ENCODE measurements around the gene HSPB6.

Gene HSPB6

DNA sequence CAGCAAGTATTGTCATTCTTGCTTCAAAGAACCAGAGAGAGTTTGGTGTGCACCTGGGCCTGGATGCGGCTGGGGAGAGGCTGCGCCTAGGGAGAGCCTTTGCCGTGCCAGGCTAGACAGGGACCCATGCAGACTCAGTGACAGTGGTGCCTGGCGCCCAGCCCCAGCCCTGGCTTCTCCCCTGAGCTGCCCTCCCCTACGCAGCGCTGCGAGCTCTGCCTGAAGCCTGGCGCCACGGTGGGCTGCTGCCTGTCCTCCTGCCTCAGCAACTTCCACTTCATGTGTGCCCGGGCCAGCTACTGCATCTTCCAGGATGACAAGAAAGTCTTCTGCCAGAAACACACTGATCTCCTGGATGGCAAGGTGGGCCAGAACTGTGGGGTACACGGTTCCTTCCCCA is 27.1 kb downstream of the HSPB6 start:
- H3K27me3 ChIP-seq (ENCODE audit: insufficient read depth, poor library complexity, severe bottlenecking) = no peaks in the 10 kb centered on the region
- TF ChIP-seq POLR2AphosphoS5 (IDR thresholded peaks at IDR 0.05; ENCODE audit: low read depth) (no peak), GABPA (IDR thresholded peaks at IDR 0.05; ENCODE audit: low read depth) (no peak), SPI1 (IDR thresholded peaks at IDR 0.05; ENCODE audit: borderline replicate concordance, low read depth) (no peak)
- TF ChIP-seq, protein P1, sequence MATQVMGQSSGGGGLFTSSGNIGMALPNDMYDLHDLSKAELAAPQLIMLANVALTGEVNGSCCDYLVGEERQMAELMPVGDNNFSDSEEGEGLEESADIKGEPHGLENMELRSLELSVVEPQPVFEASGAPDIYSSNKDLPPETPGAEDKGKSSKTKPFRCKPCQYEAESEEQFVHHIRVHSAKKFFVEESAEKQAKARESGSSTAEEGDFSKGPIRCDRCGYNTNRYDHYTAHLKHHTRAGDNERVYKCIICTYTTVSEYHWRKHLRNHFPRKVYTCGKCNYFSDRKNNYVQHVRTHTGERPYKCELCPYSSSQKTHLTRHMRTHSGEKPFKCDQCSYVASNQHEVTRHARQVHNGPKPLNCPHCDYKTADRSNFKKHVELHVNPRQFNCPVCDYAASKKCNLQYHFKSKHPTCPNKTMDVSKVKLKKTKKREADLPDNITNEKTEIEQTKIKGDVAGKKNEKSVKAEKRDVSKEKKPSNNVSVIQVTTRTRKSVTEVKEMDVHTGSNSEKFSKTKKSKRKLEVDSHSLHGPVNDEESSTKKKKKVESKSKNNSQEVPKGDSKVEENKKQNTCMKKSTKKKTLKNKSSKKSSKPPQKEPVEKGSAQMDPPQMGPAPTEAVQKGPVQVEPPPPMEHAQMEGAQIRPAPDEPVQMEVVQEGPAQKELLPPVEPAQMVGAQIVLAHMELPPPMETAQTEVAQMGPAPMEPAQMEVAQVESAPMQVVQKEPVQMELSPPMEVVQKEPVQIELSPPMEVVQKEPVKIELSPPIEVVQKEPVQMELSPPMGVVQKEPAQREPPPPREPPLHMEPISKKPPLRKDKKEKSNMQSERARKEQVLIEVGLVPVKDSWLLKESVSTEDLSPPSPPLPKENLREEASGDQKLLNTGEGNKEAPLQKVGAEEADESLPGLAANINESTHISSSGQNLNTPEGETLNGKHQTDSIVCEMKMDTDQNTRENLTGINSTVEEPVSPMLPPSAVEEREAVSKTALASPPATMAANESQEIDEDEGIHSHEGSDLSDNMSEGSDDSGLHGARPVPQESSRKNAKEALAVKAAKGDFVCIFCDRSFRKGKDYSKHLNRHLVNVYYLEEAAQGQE (IDR thresholded peaks at IDR 0.05; ENCODE audit: insufficient replicate concordance, low read depth) = no peak
- TF ChIP-seq, protein P2, sequence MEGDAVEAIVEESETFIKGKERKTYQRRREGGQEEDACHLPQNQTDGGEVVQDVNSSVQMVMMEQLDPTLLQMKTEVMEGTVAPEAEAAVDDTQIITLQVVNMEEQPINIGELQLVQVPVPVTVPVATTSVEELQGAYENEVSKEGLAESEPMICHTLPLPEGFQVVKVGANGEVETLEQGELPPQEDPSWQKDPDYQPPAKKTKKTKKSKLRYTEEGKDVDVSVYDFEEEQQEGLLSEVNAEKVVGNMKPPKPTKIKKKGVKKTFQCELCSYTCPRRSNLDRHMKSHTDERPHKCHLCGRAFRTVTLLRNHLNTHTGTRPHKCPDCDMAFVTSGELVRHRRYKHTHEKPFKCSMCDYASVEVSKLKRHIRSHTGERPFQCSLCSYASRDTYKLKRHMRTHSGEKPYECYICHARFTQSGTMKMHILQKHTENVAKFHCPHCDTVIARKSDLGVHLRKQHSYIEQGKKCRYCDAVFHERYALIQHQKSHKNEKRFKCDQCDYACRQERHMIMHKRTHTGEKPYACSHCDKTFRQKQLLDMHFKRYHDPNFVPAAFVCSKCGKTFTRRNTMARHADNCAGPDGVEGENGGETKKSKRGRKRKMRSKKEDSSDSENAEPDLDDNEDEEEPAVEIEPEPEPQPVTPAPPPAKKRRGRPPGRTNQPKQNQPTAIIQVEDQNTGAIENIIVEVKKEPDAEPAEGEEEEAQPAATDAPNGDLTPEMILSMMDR (IDR thresholded peaks at IDR 0.05; ENCODE audit: insufficient read depth, low read length) = no peak
- no peak overlapping the region for H3K27ac ChIP-seq (replicated peaks)
- no peak for DNase-seq (ENCODE audit: low read depth in 1 of 2, low spot score in 1 of 2)
- no peak overlapping the region for H3K4me3 ChIP-seq (replicated peaks; ENCODE audit: insufficient read depth, low read length)

DNA sequence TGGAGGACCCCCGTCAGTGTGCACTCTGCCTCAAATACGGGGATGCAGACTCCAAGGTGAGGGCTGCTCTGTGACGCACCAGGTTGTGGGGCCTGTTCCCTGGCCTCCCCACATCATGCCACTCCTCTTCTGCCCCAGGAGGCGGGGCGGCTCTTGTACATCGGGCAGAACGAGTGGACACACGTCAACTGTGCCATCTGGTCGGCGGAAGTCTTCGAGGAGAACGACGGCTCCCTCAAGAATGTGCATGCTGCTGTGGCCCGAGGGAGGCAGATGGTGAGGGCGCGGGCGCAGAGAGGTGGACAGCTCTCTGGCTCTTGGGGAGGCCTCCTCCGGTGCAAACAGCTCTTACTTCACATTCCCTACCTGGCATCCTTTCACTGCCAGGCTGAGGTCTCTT is 27.8 kb downstream of the HSPB6 start:
- DNase-seq (ENCODE audit: low read depth in 1 of 2, low spot score in 1 of 2) = no peak
- no peaks in the 10 kb centered on the region for H3K27me3 ChIP-seq (ENCODE audit: insufficient read depth, poor library complexity, severe bottlenecking)
- no peak overlapping the region for H3K4me3 ChIP-seq (replicated peaks; ENCODE audit: insufficient read depth, low read length)
- TF ChIP-seq SPI1 (IDR thresholded peaks at IDR 0.05; ENCODE audit: borderline replicate concordance, low read depth) (no peak), POLR2AphosphoS5 (IDR thresholded peaks at IDR 0.05; ENCODE audit: low read depth) (no peak), GABPA (IDR thresholded peaks at IDR 0.05; ENCODE audit: low read depth) (no peak)
- TF ChIP-seq, protein P2 (IDR thresholded peaks at IDR 0.05; ENCODE audit: insufficient read depth, low read length) = no peak
- TF ChIP-seq, protein P1 (IDR thresholded peaks at IDR 0.05; ENCODE audit: insufficient replicate concordance, low read depth) = no peak
- H3K27ac ChIP-seq (replicated peaks) = no peak overlapping the region

DNA sequence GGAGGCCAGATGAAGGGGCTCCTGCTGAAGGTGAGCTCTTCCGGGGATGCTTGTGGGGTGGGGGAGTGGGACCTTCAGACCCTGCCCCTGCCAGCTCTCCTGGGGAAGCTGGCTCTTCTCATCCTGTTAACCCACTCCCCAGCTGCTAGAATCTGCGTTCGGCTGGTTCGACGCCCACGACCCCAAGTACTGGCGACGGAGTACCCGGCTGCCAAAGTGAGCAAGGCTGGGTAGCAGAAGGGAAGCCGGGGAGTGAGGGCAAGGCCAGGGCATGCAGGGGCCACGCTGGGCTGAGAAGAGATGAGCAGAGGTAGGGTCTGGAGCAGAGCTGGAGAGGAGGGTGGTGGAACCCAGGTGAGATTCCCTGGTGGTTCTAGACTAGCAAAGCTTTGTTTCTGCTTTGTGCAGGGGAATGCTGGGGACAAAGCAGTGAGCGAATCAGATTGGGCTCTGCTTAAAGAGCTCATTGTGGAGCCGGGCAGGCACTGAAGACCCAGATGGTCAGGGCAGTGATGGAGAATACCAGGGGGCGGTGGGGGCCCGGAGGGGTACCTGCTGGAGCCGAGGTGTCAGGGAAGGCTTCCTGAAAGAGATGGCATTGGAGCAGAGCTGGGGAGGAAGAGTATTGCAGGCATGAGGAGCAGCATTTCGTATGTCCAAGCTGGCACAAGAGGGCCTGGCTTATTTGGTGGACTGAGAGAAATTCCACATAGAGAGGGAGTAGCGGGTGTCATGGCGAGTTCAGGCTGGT is 28.7 kb downstream of the HSPB6 start:
- TF ChIP-seq, protein P2 (IDR thresholded peaks at IDR 0.05; ENCODE audit: insufficient read depth, low read length) = no peak
- TF ChIP-seq GABPA (IDR thresholded peaks at IDR 0.05; ENCODE audit: low read depth) = no peak
- TF ChIP-seq, protein P1 (IDR thresholded peaks at IDR 0.05; ENCODE audit: insufficient replicate concordance, low read depth) = no peak
- no peak for TF ChIP-seq POLR2AphosphoS5 (IDR thresholded peaks at IDR 0.05; ENCODE audit: low read depth)
- no peak for TF ChIP-seq SPI1 (IDR thresholded peaks at IDR 0.05; ENCODE audit: borderline replicate concordance, low read depth)
- DNase-seq (ENCODE audit: low read depth in 1 of 2, low spot score in 1 of 2) = no peak
- H3K27me3 ChIP-seq (ENCODE audit: insufficient read depth, poor library complexity, severe bottlenecking) = no peaks in the 10 kb centered on the region
- no peak overlapping the region for H3K27ac ChIP-seq (replicated peaks)
- no peak overlapping the region for H3K4me3 ChIP-seq (replicated peaks; ENCODE audit: insufficient read depth, low read length)

All from HL-60 (cell line).